ENCODE measurements around the gene CREM. TPM values are rescaled to one million over a fixed set of nuclear protein-coding genes. Genes with fewer than 3 reads are reported as not detected.

Gene CREM
- total and polyA plus RNA-seq, 8 donors: 17.6 to 43.5 (median 33.9) TPM

DNA sequence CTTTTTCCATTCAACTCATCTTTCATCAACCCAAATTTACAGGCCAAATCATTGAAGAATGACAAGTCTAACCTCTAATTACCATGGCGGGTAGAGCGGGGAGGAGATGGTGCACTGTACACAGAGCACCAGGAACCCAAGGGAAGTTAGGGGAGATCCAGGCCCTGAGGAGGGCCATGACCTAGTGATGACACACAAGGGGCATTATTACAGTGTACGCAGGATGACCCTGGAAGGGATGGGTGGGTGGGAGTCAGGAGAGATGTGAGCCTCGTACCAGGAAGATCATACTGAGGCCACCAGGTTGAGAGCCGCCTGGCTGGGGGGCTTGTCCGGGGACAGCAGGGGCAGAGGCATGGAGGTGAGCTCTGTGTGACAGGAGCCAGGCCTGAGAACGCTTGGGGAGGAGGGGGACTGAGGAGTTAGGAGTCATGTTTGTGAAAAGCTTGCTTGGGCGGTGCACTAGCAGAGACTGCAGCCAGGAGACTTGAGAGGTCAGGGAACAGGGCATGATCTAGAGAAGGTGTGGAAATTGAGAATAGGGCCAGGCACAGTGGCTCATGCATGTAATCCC, 120.2 kb downstream of the CREM start:
- Histone ChIP-seq H3K4me1 (no peaks in the 10 kb centered on the region), H3K9me3 (no peaks in the 10 kb centered on the region), H3K36me3 (no peaks in the 10 kb centered on the region), H3K4me3 (no peak overlapping the region), H3K27ac (no peak overlapping the region), H3K27me3 (no peaks in the 10 kb centered on the region)
- TF ChIP-seq, protein P1, sequence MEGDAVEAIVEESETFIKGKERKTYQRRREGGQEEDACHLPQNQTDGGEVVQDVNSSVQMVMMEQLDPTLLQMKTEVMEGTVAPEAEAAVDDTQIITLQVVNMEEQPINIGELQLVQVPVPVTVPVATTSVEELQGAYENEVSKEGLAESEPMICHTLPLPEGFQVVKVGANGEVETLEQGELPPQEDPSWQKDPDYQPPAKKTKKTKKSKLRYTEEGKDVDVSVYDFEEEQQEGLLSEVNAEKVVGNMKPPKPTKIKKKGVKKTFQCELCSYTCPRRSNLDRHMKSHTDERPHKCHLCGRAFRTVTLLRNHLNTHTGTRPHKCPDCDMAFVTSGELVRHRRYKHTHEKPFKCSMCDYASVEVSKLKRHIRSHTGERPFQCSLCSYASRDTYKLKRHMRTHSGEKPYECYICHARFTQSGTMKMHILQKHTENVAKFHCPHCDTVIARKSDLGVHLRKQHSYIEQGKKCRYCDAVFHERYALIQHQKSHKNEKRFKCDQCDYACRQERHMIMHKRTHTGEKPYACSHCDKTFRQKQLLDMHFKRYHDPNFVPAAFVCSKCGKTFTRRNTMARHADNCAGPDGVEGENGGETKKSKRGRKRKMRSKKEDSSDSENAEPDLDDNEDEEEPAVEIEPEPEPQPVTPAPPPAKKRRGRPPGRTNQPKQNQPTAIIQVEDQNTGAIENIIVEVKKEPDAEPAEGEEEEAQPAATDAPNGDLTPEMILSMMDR (IDR thresholded peaks at IDR 0.05): no peak
- DNase-seq (no peak), ATAC-seq (no peak)
- intact Hi-C loops (cut with DNase I): no loop called here

DNA sequence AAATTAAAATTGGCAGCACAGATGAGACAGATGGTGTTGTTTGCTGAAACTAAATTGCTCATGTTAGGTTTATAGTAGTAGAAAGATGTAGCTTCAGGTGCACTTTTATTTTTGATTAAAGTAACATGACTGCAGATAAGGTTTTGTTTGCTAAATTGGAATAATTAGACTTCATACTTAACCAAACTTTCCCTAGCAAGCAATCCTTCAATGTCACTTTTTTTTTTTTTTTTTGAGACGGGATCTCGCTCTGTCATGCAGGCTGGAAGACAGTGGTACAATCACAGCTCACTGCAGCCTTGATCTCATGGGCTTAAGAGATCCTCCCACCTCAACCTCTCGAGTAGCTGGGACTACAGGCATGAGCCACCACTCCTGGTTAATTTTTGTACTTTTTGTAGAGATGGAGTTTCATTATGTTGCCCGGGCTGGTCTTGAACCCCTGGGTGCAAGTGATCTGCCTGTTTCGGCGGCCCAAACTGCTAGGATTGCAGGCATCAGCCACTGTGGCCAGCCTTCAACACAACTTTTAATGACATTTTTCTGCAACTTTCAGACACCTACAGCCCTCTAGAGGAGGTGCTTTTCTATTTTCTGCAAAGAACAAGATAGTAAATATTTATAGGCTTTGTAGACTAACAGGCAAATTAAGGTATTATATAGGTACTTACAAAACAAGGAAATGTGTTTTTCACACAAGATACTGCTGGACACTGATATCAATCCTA, 124.9 kb downstream of the CREM start:
- Histone ChIP-seq H3K36me3 (no peaks in the 10 kb centered on the region), H3K4me1 (no peaks in the 10 kb centered on the region), H3K27me3 (no peaks in the 10 kb centered on the region), H3K9me3 (no peaks in the 10 kb centered on the region), H3K27ac (no peak overlapping the region), H3K4me3 (no peak overlapping the region)
- DNase-seq (no peak), ATAC-seq (no peak)
- TF ChIP-seq, protein P1 (IDR thresholded peaks at IDR 0.05): no peak
- intact Hi-C loops (cut with DNase I): no loop called here

DNA sequence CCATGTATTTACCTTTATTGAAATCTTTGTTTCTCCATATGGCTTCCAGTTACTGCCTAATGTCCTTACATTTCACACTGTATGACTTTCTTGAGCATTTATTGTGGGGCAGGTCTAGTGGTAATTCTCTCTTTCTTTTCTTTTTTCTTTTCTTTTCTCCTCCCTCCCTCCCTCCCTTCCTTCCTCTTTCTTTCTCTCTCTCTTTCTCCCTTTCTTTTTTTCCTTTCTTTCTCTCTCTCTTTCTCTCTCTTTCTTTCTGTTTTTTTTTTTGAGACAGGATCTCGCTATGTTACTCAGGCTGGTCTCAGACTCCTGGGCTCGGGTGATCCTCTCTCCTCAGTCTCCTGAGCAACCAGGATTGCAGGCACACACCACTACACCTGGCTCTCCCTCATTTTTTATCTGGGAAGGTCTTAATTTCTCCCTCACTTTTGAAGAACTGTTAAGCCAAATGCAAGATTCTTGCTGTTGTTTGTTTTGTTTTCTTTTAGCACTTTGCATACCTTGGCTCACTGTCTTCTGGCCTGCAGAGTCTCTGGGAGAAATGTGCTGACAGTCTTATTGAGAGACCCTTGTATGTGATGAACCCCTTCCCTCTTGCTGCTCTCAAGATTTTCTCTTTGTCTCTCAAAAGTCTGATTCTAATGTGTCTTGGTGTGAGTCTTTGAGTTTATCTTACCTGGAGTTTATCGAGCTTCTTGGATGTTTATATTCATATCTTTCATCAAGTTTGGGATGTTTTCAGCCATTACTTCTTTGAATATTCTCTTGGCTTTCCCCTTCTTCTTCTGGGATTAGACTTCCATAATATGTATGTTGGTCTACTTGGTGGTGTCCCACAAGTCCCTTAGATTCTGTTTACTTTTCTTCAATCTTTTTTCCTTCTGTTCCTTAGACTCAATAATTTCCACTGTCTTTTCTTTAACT, 130.7 kb downstream of the CREM start:
- Histone ChIP-seq H3K27ac (no peak overlapping the region), H3K4me1 (no peaks in the 10 kb centered on the region), H3K9me3 (peaks cover 0 to 10% of the 10 kb centered on the region in 2 donors), H3K36me3 (no peaks in the 10 kb centered on the region), H3K27me3 (no peaks in the 10 kb centered on the region), H3K4me3 (no peak overlapping the region)
- TF ChIP-seq, protein P1 (IDR thresholded peaks at IDR 0.05): no peak
- intact Hi-C loops (cut with DNase I): no loop called here
- ATAC-seq: no peak
- DNase-seq: no peak

DNA sequence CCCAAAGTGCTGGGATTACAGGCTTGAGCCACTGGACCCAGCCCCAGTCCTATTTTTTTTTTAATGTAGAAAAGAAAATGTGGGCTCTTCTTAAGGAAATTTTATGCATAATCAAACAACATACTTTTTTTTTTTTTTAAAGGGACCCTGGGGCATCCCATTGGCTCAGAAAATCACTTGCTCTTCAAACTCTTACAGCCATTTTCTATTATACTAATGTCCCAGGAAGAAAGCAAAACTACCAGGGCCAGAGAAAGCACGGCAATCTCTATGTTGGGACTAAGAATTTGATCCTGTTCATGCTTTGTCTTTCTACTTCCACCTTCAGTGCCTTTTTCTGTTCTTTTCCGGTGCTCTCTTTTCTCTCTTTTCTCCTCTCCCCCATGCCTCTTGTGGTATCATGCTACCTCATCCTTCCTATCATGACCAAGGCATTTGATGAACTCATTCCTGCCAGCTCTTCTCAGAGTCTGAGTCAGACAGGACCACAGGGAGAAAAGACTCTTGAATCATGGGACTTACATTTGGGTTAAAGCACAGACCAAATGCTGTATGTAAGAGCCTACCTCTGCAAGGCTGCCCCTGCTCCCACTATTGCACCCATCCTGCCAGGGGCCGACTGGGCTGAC, 133.2 kb downstream of the CREM start:
- Histone ChIP-seq H3K4me1 (no peaks in the 10 kb centered on the region), H3K4me3 (no peak overlapping the region), H3K27me3 (no peaks in the 10 kb centered on the region), H3K9me3 (peaks cover 0 to 10% of the 10 kb centered on the region in 2 donors), H3K36me3 (no peaks in the 10 kb centered on the region), H3K27ac (no peak overlapping the region)
- intact Hi-C loops (cut with DNase I): no loop called here
- peak; percentile 52 for ATAC-seq
- no peak for DNase-seq
- TF ChIP-seq, protein P1 (IDR thresholded peaks at IDR 0.05): no peak

All from left lung (tissue), 10 donors.